Ishikawa (cell line): ENCODE measurements around the gene WDR64.

ENCODE experiments used
- EGR1 ChIP-seq: IDR thresholded peaks from 2 replicates; pipeline ENCODE4 v1.6.1; 2012
- EP300 ChIP-seq: IDR thresholded peaks from 2 replicates; pipeline ENCODE4 v1.6.1; 2012; ENCODE audit warnings: borderline replicate concordance
- FOXM1 ChIP-seq: IDR thresholded peaks from 2 replicates; pipeline ENCODE4 v1.6.1; 2012; ENCODE audit warnings: low read depth, borderline replicate concordance
- NFIC ChIP-seq: IDR thresholded peaks from 2 replicates; pipeline ENCODE4 v1.6.1; 2012
- RAD21 ChIP-seq: IDR thresholded peaks from 2 replicates; pipeline ENCODE4 v1.6.1; 2012; ENCODE audit warnings: low read depth
- TAF1 ChIP-seq: IDR thresholded peaks from 2 replicates; pipeline ENCODE4 v1.6.1; 2012; ENCODE audit warnings: low read depth, mild to moderate bottlenecking
- TEAD4 ChIP-seq: IDR thresholded peaks from 2 replicates; pipeline ENCODE4 v1.6.1; 2012
- TF ChIP-seq, protein P1 (sequence below): IDR thresholded peaks from 2 replicates; pipeline ENCODE4 v1.6.1; 2012
- TF ChIP-seq, protein P2 (sequence below): IDR thresholded peaks from 2 replicates; pipeline ENCODE4 v1.6.1; 2012
- TF ChIP-seq, protein P3 (sequence below): IDR thresholded peaks from 2 replicates; pipeline ENCODE4 v1.6.1; 2012; ENCODE audit warnings: low read depth, mild to moderate bottlenecking

DNA sequence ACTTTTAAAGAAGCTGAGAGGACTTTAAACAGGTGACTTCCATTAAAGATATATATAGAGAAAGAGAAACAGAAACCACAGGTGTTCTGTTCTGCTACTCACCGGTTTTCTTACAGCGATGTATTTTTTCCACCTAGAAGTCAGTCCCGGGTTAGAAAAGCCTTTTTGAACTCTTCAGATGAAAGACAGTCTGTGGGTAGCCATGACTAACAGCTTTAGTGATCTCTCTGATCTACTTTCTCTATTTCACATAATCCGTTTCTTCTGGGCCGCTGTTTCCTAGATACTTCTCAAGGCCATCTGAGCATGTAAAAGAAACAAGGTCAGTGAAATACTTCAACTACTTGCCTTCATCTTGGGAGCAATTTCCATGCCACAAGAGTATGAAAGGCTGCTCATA is 25.1 kb downstream of the WDR64 start:
- no peak for TF ChIP-seq NFIC
- no peak for TF ChIP-seq RAD21
- TF ChIP-seq, protein P1, sequence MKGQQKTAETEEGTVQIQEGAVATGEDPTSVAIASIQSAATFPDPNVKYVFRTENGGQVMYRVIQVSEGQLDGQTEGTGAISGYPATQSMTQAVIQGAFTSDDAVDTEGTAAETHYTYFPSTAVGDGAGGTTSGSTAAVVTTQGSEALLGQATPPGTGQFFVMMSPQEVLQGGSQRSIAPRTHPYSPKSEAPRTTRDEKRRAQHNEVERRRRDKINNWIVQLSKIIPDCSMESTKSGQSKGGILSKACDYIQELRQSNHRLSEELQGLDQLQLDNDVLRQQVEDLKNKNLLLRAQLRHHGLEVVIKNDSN: no peak
- TF ChIP-seq, protein P2, sequence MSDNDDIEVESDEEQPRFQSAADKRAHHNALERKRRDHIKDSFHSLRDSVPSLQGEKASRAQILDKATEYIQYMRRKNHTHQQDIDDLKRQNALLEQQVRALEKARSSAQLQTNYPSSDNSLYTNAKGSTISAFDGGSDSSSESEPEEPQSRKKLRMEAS: no peak
- TF ChIP-seq EGR1: no peak
- no peak for TF ChIP-seq TEAD4
- no peak for TF ChIP-seq EP300
- no peak for TF ChIP-seq FOXM1
- TF ChIP-seq TAF1: no peak
- TF ChIP-seq, protein P3, sequence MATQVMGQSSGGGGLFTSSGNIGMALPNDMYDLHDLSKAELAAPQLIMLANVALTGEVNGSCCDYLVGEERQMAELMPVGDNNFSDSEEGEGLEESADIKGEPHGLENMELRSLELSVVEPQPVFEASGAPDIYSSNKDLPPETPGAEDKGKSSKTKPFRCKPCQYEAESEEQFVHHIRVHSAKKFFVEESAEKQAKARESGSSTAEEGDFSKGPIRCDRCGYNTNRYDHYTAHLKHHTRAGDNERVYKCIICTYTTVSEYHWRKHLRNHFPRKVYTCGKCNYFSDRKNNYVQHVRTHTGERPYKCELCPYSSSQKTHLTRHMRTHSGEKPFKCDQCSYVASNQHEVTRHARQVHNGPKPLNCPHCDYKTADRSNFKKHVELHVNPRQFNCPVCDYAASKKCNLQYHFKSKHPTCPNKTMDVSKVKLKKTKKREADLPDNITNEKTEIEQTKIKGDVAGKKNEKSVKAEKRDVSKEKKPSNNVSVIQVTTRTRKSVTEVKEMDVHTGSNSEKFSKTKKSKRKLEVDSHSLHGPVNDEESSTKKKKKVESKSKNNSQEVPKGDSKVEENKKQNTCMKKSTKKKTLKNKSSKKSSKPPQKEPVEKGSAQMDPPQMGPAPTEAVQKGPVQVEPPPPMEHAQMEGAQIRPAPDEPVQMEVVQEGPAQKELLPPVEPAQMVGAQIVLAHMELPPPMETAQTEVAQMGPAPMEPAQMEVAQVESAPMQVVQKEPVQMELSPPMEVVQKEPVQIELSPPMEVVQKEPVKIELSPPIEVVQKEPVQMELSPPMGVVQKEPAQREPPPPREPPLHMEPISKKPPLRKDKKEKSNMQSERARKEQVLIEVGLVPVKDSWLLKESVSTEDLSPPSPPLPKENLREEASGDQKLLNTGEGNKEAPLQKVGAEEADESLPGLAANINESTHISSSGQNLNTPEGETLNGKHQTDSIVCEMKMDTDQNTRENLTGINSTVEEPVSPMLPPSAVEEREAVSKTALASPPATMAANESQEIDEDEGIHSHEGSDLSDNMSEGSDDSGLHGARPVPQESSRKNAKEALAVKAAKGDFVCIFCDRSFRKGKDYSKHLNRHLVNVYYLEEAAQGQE: no peak
